Measurements from ENCODE around the gene CLMN. TPM values are rescaled to one million over a fixed set of nuclear protein-coding genes. Genes with fewer than 3 reads are reported as not detected.

The CLMN gene
- total RNA-seq, 1 donor = 1.1 TPM

DNA sequence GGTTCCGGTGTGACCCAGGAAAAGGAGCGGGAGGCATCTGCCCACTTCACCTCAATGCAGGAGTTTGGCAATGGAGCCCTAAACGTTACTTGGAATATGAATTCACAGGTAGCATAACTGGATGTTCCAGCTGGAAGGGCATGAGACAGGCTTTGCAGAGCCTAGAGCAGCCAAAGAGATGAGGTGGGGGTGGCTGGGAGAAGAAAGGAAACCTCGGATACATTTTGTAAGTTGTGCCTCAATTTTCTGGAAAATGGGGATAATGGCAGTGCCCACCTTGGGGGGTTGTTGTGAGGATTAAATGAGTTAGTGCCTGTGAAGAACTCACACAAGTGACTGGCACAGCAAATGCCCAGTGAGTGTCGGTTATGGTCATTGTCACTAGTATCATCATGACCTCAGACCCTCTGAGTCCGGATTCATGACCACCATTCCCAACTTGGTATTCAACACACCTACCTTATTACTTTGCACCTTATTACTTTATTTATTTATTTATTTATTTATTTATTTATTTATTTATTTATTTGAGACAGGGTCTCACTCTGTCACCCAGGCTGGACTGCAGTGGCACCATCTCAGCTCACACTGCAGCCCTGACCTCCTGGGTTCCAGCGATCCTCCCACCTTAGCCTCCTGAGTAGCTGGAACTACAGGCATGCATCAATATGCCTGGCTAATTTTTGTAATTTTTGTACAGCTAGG is 56.0 kb downstream of the CLMN start:
- DNase-seq (ENCODE audit: insufficient read length, low spot score, missing footprints) = no peak
- no peaks in the 10 kb centered on the region for H3K36me3 ChIP-seq (ENCODE audit: insufficient read depth, low read length)
- no peak overlapping the region for H2AFZ ChIP-seq (ENCODE audit: low read length)
- no peaks in the 10 kb centered on the region for H3K27me3 ChIP-seq (ENCODE audit: insufficient read depth, low read length)
- no peaks in the 10 kb centered on the region for H3K9me3 ChIP-seq (ENCODE audit: low read depth, low read length)
- peaks cover 17% of the 10 kb centered on the region for H3K4me1 ChIP-seq (ENCODE audit: insufficient read depth, low read length)
- H4K20me1 ChIP-seq (ENCODE audit: insufficient read depth, low read length) = no peaks in the 10 kb centered on the region
- H3K79me2 ChIP-seq (ENCODE audit: insufficient read depth, low read length) = no peaks in the 10 kb centered on the region
- no peak overlapping the region for H3K4me3 ChIP-seq (ENCODE audit: insufficient read depth, low read length)
- H3K4me2 ChIP-seq (ENCODE audit: insufficient read depth, low read length) = no peak overlapping the region
- TF ChIP-seq, protein P1, sequence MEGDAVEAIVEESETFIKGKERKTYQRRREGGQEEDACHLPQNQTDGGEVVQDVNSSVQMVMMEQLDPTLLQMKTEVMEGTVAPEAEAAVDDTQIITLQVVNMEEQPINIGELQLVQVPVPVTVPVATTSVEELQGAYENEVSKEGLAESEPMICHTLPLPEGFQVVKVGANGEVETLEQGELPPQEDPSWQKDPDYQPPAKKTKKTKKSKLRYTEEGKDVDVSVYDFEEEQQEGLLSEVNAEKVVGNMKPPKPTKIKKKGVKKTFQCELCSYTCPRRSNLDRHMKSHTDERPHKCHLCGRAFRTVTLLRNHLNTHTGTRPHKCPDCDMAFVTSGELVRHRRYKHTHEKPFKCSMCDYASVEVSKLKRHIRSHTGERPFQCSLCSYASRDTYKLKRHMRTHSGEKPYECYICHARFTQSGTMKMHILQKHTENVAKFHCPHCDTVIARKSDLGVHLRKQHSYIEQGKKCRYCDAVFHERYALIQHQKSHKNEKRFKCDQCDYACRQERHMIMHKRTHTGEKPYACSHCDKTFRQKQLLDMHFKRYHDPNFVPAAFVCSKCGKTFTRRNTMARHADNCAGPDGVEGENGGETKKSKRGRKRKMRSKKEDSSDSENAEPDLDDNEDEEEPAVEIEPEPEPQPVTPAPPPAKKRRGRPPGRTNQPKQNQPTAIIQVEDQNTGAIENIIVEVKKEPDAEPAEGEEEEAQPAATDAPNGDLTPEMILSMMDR (IDR thresholded peaks at IDR 0.05; ENCODE audit: extremely low read depth, low read depth, low read length) = no peak
- H3K27ac ChIP-seq (ENCODE audit: low read depth, low read length) = no peak overlapping the region

DNA sequence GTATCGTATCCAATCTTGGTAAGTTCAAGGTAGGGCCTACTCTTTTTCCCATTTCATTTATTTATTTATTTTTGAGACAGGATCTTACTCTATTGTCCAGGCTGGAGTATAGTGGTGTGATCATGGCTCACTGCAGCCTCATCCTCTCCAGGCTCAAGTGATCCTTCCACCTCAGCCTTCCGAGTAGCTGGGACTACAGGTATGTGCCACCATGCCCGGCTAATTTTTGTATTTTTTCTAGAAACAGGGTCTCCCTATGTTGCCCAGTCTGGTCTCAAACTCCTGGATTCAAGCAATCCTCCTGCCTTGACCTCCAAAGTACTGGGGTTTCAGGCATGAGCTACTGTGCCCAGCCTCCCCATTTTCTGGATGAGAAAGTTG is 57.2 kb downstream of the CLMN start:
- Histone ChIP-seq H3K79me2 (ENCODE audit: insufficient read depth, low read length) (no peaks in the 10 kb centered on the region), H3K9me3 (ENCODE audit: low read depth, low read length) (no peaks in the 10 kb centered on the region), H3K4me3 (ENCODE audit: insufficient read depth, low read length) (no peak overlapping the region), H4K20me1 (ENCODE audit: insufficient read depth, low read length) (no peaks in the 10 kb centered on the region), H3K4me1 (ENCODE audit: insufficient read depth, low read length) (peaks cover 17% of the 10 kb centered on the region), H3K27ac (ENCODE audit: low read depth, low read length) (no peak overlapping the region), H3K27me3 (ENCODE audit: insufficient read depth, low read length) (no peaks in the 10 kb centered on the region), H2AFZ (ENCODE audit: low read length) (no peak overlapping the region), H3K36me3 (ENCODE audit: insufficient read depth, low read length) (no peaks in the 10 kb centered on the region), H3K4me2 (ENCODE audit: insufficient read depth, low read length) (no peak overlapping the region)
- TF ChIP-seq, protein P1 (IDR thresholded peaks at IDR 0.05; ENCODE audit: extremely low read depth, low read depth, low read length) = no peak
- no peak for DNase-seq (ENCODE audit: insufficient read length, low spot score, missing footprints)

DNA sequence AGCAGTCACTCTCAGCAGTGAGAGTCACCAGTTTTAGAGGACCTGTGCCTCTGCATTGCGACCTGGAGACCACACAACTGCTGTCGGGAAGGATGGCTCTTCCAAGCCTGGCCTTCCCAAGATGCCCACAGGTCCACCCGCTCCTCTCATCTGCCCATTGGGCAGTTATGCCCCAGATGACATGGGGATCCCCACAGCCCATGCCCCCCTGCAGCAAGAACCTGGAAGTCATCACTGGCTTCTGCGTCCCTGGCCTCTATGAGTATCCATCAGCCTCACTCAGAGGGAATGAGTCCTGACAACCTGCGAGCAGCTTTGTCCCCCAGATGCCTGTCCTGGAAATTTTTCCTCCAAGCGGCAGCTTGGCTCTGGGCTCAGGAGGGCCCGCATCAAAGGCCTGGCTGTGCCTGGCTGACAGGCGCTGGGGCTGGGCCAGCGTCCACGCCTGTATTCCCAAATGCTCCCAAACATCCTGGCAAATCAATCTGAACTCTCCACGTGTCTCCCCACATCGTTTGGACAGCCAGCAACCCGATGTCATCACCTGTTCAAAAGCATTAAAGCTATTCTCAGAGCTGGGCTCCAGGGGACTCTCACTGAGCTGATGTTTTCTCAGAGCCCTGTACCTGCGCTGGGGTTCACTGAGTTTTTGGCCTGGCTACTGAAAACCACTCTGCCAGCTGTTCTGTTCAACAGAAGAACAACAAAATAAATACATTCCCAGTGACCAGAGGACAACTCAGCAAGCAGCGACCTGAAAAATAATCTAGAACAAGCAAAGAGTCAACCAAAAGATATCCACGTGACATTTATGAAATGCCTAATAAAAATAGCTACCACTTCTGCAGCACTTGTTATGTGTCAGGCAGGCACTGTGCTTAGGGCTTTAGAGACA is 57.8 kb downstream of the CLMN start:
- no peaks in the 10 kb centered on the region for H3K9me3 ChIP-seq (ENCODE audit: low read depth, low read length)
- no peak for DNase-seq (ENCODE audit: insufficient read length, low spot score, missing footprints)
- H3K27ac ChIP-seq (ENCODE audit: low read depth, low read length) = no peak overlapping the region

More for the DNA sequence above, 57.8 kb downstream of the CLMN start:
- Histone ChIP-seq H3K4me1 (ENCODE audit: insufficient read depth, low read length) (peaks cover 17% of the 10 kb centered on the region), H3K36me3 (ENCODE audit: insufficient read depth, low read length) (no peaks in the 10 kb centered on the region), H3K4me3 (ENCODE audit: insufficient read depth, low read length) (no peak overlapping the region), H3K27me3 (ENCODE audit: insufficient read depth, low read length) (no peaks in the 10 kb centered on the region), H3K4me2 (ENCODE audit: insufficient read depth, low read length) (no peak overlapping the region), H4K20me1 (ENCODE audit: insufficient read depth, low read length) (no peaks in the 10 kb centered on the region), H2AFZ (ENCODE audit: low read length) (no peak overlapping the region), H3K79me2 (ENCODE audit: insufficient read depth, low read length) (no peaks in the 10 kb centered on the region)
- TF ChIP-seq, protein P1 (IDR thresholded peaks at IDR 0.05; ENCODE audit: extremely low read depth, low read depth, low read length) = no peak
